Measurements from ENCODE around the gene ACSM6.
"Not testable (repeated sequence)": the region's sequence is repeated elsewhere in the genome, so short reads cannot be mapped to it uniquely, and the experiment has no call there.

Gene ACSM6

DNA sequence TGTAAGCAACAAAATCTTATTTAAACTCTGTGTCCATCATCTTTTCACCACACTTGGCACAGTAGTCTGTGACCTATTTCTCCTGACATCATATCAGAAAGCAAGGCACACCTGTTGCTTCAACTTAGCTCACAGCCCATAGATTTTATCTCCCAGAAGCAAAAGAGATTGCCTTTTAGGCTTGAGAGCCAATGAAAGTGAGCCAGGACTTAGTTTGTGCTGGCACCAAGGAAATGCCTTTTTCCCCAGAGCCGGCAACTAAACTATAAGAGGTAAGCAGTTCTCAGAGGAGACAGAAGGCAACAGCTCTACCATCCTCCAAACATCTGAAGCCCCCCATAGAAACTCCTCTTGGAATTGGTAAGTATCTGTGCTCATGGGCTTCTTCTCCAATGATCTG is at the start of gene ACSM6:
Gene ACSM6, plus strand, starts transcription at position 295 of the 400 bp plus-strand sequence. CDS start 248 bp downstream, outside the sequence.
- no peak for DNase-seq

DNA sequence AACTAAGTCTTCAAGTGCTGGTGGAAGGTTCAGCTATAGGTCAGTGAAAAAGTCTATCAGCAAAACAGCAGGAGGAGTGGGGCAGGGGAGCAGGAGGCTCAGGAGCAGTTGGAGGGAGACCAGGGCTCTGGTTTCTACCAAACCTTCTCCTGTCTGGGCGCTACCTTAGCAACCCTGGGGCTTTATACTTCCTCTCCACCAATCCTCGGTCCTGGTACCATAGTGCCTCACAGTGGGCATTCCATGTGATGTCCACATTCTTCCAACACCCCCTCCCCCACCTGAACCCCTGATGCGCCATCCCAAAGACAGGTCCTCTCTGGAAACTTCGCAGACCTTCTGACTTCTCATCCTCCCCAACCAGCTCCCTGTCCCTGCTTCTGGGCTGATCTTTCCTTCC is 25.3 kb upstream of the ACSM6 start:
- no peak for DNase-seq

GRCh38 chr10:95169522-95169921 is 24.5 kb upstream of the ACSM6 start:
- no peak for DNase-seq

DNA sequence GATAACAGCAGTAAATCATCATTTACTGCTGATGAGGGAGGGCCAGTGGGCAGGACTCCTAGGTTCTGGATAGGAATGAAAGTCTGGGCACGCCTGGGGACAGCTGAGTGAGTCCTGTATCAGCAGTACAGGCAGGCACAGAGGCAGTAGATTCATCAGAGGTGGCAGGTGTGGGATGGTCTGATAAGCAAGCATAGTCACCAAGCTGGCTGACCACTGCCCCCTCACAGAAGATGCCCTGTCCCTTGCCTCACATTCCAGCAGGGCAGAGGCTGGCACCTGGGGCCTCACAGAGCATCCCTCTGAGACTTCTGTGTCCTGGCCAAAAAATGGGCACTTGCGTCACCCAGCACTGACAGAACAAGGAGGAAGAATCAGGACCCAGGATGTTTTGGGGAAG is 23.2 kb upstream of the ACSM6 start:
- no peak for DNase-seq

DNA sequence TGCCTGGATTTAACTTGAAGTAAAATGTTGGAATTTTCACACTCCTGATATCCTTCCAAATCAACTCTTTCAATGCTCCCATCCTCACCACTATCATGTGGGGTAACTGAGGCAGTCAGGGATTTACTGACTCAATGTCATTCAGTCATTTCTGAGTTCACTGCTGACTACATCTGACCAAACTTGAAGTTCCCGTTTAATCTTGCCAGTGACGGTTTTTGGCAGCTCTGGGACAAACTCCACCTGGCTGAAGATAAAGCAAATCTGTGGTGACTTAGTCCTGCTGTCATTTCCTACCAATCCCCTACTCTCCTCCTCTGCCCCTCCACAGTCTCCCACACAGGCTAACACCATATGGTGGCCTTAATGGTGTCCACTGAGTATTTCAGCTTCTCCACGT is 22.7 kb upstream of the ACSM6 start:
- DNase-seq = no peak

DNA sequence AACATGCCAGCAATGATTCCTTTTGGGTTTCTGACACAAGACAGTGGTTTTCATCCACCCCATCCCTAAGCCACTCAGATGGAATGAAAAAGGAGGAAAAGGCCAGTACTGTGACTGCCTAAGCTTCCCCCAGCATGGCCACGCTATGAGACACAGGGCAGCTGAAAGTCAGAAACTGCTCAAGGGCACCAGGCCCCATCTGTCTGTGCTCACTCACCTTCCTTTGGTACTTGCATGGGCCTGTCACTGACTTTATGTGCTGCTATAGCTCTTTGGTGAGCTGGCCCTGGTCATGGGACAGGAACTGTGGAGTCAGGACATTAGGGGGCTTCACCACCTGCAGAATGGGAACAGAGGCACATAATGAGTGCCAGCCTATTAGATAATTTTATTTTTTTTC is 21.2 kb upstream of the ACSM6 start:
- no peak for DNase-seq

DNA sequence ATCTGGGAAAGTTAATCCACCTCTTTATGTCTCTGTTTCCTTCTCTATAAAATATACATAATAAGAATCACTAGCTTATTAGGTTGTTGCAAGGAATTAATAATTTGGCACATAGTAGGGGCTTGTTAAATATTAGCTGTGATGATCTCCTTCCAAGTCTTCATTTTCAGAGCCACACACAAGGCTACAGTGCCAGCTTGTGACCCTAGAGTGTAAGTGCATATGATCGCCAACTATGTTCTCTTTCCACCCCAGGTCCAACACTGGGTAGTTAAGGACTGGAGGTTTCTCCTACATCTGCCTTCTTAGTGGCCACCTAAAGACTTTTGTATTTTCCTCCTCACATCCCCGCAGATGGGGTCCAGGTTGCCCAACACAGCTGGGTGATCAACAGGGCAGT is 17.9 kb upstream of the ACSM6 start:
- DNase-seq = no peak

DNA sequence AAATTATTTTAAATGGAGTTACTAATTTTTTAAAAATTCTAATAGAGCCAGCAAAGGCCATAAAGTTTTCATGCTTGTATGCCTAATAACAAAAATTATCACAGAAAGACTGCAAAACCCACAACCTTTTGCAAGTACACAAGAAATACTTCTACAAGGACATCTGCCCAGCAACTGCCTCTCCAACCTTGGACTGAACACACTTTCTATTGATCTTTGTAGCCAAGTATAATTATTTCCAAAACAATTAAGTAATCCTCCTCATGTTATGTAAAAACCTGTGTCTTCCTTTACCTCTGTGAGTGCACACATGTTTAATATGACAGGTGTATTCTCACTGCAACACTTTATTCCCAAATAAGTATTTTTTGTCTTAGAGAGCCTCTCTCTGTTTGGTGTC is 16.6 kb upstream of the ACSM6 start:
- no peak for DNase-seq

DNA sequence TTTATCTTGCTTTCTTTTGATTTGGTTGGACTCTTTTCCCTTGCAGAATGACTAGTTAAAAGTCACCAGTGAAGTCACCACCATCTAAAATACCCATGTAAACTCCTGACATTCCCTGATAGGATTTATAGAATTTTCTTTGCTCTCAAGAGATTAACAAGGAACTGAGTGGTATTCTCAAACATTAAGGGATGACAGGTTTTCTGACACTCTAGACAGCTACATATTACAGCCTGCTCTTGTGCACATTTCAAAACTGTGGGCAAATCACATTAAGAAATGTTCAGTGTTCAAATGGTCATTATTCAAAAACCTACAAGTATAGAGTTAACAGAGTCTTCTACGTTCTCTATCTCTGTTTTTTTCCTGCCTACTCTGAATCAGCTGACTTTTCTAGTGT is 15.8 kb upstream of the ACSM6 start:
- DNase-seq = no peak

- no peak for DNase-seq
Observed at GRCh38 chr10:95178797-95179196, 15.2 kb upstream of the ACSM6 start.

- no peak for DNase-seq
Observed at GRCh38 chr10:95181726-95182125, 12.3 kb upstream of the ACSM6 start.

DNA sequence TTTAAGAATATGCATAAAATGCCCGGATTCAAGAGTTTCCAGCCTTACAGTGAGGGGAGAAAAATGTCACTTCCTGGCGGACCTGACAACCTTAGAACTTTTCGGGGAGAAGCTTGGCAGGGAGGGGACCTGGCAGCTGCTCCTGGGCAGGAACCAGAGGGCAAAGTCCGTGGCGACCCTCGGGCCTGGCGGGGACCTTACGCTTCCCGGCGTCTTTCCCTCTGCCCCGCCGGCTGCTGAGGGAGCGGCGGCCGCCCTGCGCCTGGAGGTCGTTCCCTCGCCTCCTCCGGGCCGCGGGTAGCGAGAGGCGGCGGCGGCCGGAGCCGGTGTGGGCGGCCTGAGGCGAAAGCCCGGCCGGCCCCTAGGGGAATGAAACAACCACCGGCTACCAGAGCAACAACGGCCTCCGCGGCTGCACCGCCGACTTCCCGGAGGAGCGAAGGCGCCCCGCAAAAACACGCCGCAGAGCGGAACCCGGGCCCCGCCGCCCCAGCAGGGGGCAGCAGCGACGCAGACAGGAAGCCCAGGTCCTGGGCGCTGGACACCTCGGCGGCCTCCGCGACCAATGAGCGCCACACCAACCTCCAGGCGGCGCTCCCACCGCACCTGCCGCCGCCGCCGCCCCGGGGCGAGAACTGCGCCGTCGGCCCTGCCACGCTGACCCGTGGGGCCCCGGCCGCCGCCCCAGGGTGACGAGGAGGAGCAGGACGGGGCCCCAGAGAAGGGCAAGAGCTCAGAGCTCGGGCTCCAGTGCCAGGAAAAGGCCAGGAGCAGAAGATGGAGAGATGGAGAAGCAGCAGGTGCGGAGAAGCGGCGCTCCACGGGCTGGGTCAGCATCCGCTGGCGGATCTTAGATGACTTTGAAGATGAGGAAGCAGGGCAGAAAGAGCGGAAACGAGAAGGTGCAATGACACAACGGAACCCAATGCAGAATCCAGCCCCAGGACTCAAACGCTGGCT is 10.5 kb upstream of the ACSM6 start:
- peak; percentile 37 to 63 for DNase-seq

GRCh38 chr10:95187617-95188016 is 6.4 kb upstream of the ACSM6 start:
- no peak for DNase-seq

GRCh38 chr10:95188593-95188992 is 5.4 kb upstream of the ACSM6 start:
- no peak for DNase-seq

- DNase-seq = no peak
Observed at GRCh38 chr10:95196046-95196445, 2.0 kb downstream of the ACSM6 start.

DNA sequence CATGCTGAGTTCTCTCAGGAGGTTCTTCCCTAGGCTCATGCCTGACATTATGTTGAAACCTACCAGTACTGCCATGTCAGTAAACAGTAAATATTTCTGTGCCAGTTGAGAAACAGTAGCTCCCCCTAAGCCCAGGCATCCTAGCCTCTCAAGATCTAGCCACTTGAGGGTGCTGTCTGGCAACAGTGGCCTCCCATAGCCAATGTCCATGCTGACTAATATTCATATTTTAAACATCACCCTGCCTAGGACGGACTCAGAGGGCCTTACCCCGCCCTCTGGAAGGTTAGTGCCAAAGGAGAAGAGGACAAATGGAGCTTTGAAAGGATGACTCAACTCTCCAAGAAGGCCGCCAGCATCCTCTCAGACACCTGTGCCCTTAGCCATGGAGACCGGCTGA is 7.7 kb downstream of the ACSM6 start:
- no peak for DNase-seq

DNA sequence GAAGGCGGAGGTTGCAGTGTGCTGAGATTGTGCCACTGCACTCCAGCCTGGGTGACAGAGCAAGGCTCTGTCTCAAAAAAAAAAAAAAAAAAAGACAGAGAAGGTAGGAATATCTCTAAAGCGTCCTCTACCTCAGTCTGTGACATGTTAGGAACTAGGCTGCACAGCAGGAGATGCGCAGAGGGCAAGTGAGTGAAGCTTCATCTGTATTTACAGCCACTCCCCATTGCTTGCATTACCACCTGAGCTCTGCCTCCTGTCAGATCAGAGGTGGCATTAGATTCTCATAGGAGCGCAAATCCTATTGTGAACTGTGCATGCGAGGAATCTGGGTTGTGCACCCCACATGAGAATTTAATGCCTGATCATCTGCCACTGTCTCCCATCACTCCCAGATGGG is 8.8 kb downstream of the ACSM6 start:
- not testable (repeated sequence) for DNase-seq

DNA sequence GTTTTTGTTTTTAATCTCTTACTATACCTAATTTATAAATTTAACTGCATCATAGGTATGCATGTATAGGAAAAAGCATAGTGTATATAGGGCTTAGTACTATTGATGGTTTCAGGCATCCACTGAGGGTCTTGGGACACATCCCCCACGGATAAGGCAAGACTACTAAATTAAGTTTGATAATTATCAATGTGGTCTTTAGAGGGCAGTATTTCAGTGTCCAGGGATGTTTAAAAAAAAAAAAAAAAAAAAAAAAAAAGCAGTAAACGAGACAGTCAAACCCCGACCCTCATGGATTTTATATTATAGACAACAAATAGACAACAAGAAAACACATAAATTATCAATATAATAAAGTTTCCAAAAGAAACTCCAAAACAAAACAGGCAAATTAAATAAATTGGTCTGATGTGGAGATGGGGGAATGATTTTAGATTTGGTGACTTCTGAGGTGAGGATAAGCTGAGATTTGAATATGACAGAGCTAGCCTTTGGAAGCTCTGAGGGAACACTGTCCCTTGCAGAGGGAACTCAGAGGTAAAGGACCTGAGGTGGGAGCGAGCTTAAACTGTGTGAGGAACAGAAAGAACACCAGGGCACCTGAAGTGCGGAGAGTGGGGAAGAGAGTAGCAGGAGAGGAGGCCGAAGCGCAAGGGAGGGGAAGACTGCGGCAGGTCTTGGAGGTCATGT is 14.8 kb downstream of the ACSM6 start:
- DNase-seq = peak in 1 of 2 experiments; percentile 4

GRCh38 chr10:95209509-95210127 is 15.6 kb downstream of the ACSM6 start:
- no peak for DNase-seq

- DNase-seq = no peak
Observed at GRCh38 chr10:95211606-95212279, 17.7 kb downstream of the ACSM6 start.

DNA sequence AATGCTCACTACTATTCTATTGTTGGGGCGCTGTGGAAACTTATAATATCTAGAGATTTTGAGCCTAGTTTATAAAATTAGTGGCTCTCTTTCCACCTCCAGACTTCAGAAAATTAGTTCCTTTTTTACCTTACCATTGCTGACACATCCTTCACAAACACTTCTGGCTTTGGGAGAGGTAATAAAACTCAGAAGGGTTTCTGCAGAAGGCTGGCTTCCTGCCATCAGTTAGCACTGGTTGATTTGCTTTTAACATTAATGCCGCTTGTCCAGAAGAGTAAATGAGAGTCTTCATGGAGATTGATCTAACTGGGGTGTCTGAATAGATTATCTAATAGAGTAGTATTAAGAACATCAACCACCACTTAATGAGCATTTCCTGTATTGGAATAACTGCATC is 20.3 kb downstream of the ACSM6 start:
- no peak for DNase-seq

DNA sequence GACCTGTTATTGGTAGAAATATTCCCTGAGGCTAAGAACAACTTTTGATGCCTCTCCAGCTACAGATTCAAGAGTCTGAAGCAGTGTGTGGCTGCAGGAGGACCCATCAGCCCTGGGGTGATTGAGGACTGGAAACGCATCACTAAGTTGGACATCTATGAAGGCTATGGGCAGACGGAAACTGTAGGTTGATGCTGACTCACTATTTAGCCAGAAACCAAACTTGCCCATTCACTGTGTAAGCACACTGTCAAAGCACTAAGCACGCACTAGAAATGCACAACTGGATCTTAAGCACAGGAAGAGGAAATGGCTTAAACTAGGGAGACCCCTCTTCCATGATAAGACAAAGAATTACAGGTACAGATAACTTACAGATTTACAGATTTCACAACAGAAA is 20.8 kb downstream of the ACSM6 start:
- no peak for DNase-seq

- no peak for DNase-seq
Observed at GRCh38 chr10:95217476-95217875, 23.4 kb downstream of the ACSM6 start.

Measured in SW 1271 (cell line).